K562 (cell line): ENCODE measurements around the gene OPTN. TPM values are rescaled to one million over a fixed set of nuclear protein-coding genes. Genes with fewer than 3 reads are reported as not detected.

ENCODE experiments used
- ATAC-seq: fragments of 200-7000 bp; cut with Tn5 transposase; 3 replicates; pipeline ENCODE4 v1.9.1; 2020; ENCODE audit warnings: moderate library complexity
- BruUV-seq: library from RNA; stranded (reverse); fragments of 400-500 nt; replicated peaks from 2 replicates; lab custom pipeline; 2021; lab: Mats Ljungman, UMichigan
- CTCF ChIA-PET: fragments of 300-600 bp; formaldehyde crosslinking; extraction: SDS; loops from one replicate; lab custom pipeline; 2021; ENCODE audit warnings: low intra/inter-chr PET ratio; lab: Yijun Ruan, JAX
- POLR2A ChIA-PET: fragments of 300-600, 350-650 bp; sonication (Branson Sonifier 250); formaldehyde crosslinking; extraction: SDS; loops from one replicate; lab custom pipeline; 2021; ENCODE audit warnings: antibody characterized with exemption, inconsistent platforms; lab: Yijun Ruan, JAX
- DNase-seq, 4 experiments: peaks; one replicate each; pipeline versions ENCODE4 v3.0.0 to v3.0.0-alpha.2; 2011 to 2018; ENCODE audit warnings: low spot score in 3 of 4, mixed read lengths in 3 of 4; ENCODE audit errors: extremely low read depth in 1 of 4
- FAIRE-seq: peaks from 2 replicates; lab custom pipeline; 2011; peaks lifted over from hg19 to GRCh38; lab: Jason Lieb, UNC
- H2AFZ ChIP-seq: 2 replicates; pipeline ENCODE4 v1.6.0; 2011; ENCODE audit warnings: low read depth, low read length, control low read depth, inconsistent platforms
- H3K27ac ChIP-seq: fragments of 200-600 bp; 3 replicates; pipeline ENCODE4 v1.8.0; 2011; ENCODE audit warnings: low read depth, mild to moderate bottlenecking, control low read depth, inconsistent platforms, low read length, moderate library complexity, mixed read lengths; ENCODE audit errors: extremely low read depth
- H3K27me3 ChIP-seq, 2 experiments: fragments of 300-600 bp in 1 of 2; 2 replicates in 1 of 2; 3 replicates in 1 of 2; pipeline versions ENCODE4 v1.6.0 to v1.8.0; 2011; ENCODE audit warnings: inconsistent platforms in 2 of 2, low read length in 2 of 2, mild to moderate bottlenecking in 1 of 2, mixed read lengths in 1 of 2, moderate library complexity in 1 of 2; ENCODE audit not compliant: control insufficient read depth in 2 of 2, insufficient read depth in 2 of 2
- H3K36me3 ChIP-seq: fragments of 300-600 bp; 3 replicates; pipeline ENCODE4 v1.8.0; 2011; ENCODE audit warnings: mild to moderate bottlenecking, low read length, inconsistent platforms; ENCODE audit not compliant: control insufficient read depth, insufficient read depth
- H3K4me1 ChIP-seq, 2 experiments: fragments of 200-600 bp in 1 of 2; replicated peaks in 1 of 2; 2 replicates in 1 of 2; 3 replicates in 1 of 2; pipeline versions ENCODE4 v1.5.1 to v1.8.0; 2011; ENCODE audit warnings: inconsistent platforms in 2 of 2, low read length in 2 of 2, mild to moderate bottlenecking in 1 of 2, mixed read lengths in 1 of 2, moderate library complexity in 1 of 2; ENCODE audit not compliant: control insufficient read depth in 2 of 2, insufficient read depth in 2 of 2
- H3K4me2 ChIP-seq: 2 replicates; pipeline ENCODE4 v1.6.1; 2011; ENCODE audit warnings: low read length, control low read depth, inconsistent platforms, mixed read lengths; ENCODE audit not compliant: insufficient read depth
- H3K4me3 ChIP-seq: fragments of 200-600 bp; sonication (generic), shearing (Covaris generic); 2 replicates; pipeline ENCODE4 v1.5.1; 2016; ENCODE audit warnings: control low read depth, inconsistent platforms
- H3K79me2 ChIP-seq: fragments of 200-600 bp; 3 replicates; pipeline ENCODE4 v1.8.0; 2011; ENCODE audit warnings: low read length, inconsistent platforms; ENCODE audit not compliant: control insufficient read depth, insufficient read depth
- H3K9ac ChIP-seq, 2 experiments: 2 replicates each; pipeline versions ENCODE4 v1.6.0 to v1.6.1; 2011; ENCODE audit warnings: low read depth in 2 of 2, low read length in 2 of 2, control low read depth in 1 of 2, inconsistent platforms in 1 of 2, mild to moderate bottlenecking in 1 of 2, mixed read lengths in 1 of 2; ENCODE audit not compliant: insufficient read depth in 1 of 2
- H3K9me1 ChIP-seq: one replicate; pipeline ENCODE4 v1.6.0; 2011; ENCODE audit warnings: inconsistent platforms, mild to moderate bottlenecking, low read length, moderate library complexity; ENCODE audit not compliant: control insufficient read depth, insufficient read depth
- H3K9me3 ChIP-seq: replicated peaks from 2 replicates; pipeline ENCODE4 v1.5.1; 2011; ENCODE audit warnings: low read depth, low read length, inconsistent platforms; ENCODE audit not compliant: control insufficient read depth, insufficient read depth
- H4K20me1 ChIP-seq: replicated peaks from 2 replicates; pipeline ENCODE4 v1.6.1; 2011; ENCODE audit warnings: low read length, inconsistent platforms, mixed read lengths; ENCODE audit not compliant: control insufficient read depth, insufficient read depth
- ATF3 ChIP-seq, 2 experiments: fragments of 450-650 bp in 1 of 2; sonication (generic) in 1 of 2; formaldehyde crosslinking in 1 of 2; IDR thresholded peaks in 1 of 2; conservative IDR thresholded peaks in 1 of 2; 2 replicates each; pipeline versions ENCODE4 v1.6.1 to v1.8.1; 2016 to 2023; ENCODE audit warnings: mild to moderate bottlenecking in 2 of 2, moderate library complexity in 2 of 2, inconsistent platforms in 1 of 2, missing genetic modification reagents in 1 of 2
- BMI1 ChIP-seq: fragments of 150-350 bp; IDR thresholded peaks from 2 replicates; pipeline ENCODE4 v1.6.1; 2014; ENCODE audit warnings: low read length
- GTF2B ChIP-seq: IDR thresholded peaks from 2 replicates; pipeline ENCODE4 v1.6.1; 2011; ENCODE audit not compliant: insufficient read length; ENCODE audit errors: extremely low read depth
- HCFC1 ChIP-seq: IDR thresholded peaks from 2 replicates; pipeline ENCODE4 v1.6.1; 2012; ENCODE audit warnings: low read depth, low read length, improper control_type of control experiment
- MAFK ChIP-seq: IDR thresholded peaks from 2 replicates; pipeline ENCODE4 v1.6.1; 2011; ENCODE audit warnings: low read length, improper control_type of control experiment
- OTX1 ChIP-seq: fragments of 450-650 bp; formaldehyde crosslinking; IDR thresholded peaks from 2 replicates; pipeline ENCODE4 v1.4.0; 2022; ENCODE audit warnings: mild to moderate bottlenecking
- ZBTB1 ChIP-seq: sonication (generic); formaldehyde crosslinking; IDR thresholded peaks from 2 replicates; pipeline ENCODE4 v1.8.1; 2023; ENCODE audit warnings: missing genetic modification reagents, low read depth, mild to moderate bottlenecking, borderline replicate concordance
- ZFP30 ChIP-seq: fragments of 250-450 bp; sonication (Bioruptor Pico); IDR thresholded peaks from 2 replicates; pipeline ENCODE4 v1.8.0; 2022; ENCODE audit warnings: moderate library complexity, mild to moderate bottlenecking, inconsistent platforms, borderline replicate concordance
- ZNF146 ChIP-seq: IDR thresholded peaks from one replicate; pipeline ENCODE4 v1.6.1; 2018; ENCODE audit warnings: missing compliant biosample characterization; ENCODE audit not compliant: unreplicated experiment
- ZNF232 ChIP-seq: sonication (generic); formaldehyde crosslinking; IDR thresholded peaks from 2 replicates; pipeline ENCODE4 v1.8.0; 2022; ENCODE audit warnings: mild to moderate bottlenecking, missing genetic modification reagents
- ZNF239 ChIP-seq: fragments of 250-450 bp; sonication (Bioruptor Pico); IDR thresholded peaks from 2 replicates; pipeline ENCODE4 v1.4.0; 2020; ENCODE audit warnings: mild to moderate bottlenecking
- ZNF445 ChIP-seq: fragments of 250-450 bp; sonication (Bioruptor Pico); IDR thresholded peaks from 2 replicates; pipeline ENCODE4 v1.4.0; 2020; ENCODE audit warnings: low read depth, mild to moderate bottlenecking, moderate library complexity
- ZNF449 ChIP-seq: fragments of 250-450 bp; sonication (Bioruptor Pico); IDR thresholded peaks from 2 replicates; pipeline ENCODE4 v1.8.0; 2022; ENCODE audit warnings: moderate library complexity, mild to moderate bottlenecking, inconsistent platforms
- ZSCAN29 ChIP-seq: fragments of 450-650 bp; IDR thresholded peaks from 2 replicates; pipeline ENCODE4 v1.6.1; 2017
- WGBS: fragments of 100-300 bp; shearing (Covaris generic); methylation state at CpG from one replicate; pipeline ENCODE4 v1.1.6; 2016; ENCODE audit warnings: low coverage, mixed read lengths; ENCODE audit not compliant: insufficient coverage; ENCODE audit errors: missing lambda C conversion rate; 5-methylcytosine and 5-hydroxymethylcytosine counted together
- in situ Hi-C: fragments of 300-500 bp; cut with MboI; formaldehyde crosslinking; loops from 4 replicates; pipeline ENCODE4 v1.15.0; 2018; ENCODE audit warnings: inconsistent platforms, mixed read lengths
- intact Hi-C: fragments of 100-400 bp; cut with micrococcal nuclease; formaldehyde crosslinking; loops from 2 replicates; pipeline ENCODE4 v1.14.2; 2022
- polyA plus RNA-seq, 8 experiments: library from polyadenylated mRNA; depleted of rRNA in 4 of 8; stranded (reverse) in 5 of 8; unstranded in 3 of 8; fragments of >200 nt; fragmentation: Nextera tagmentation in 2 of 8; fragmentation: Illumina TruSeq in 1 of 8; extraction: Ambion mirVana in 2 of 8; extraction: Trizol in 1 of 8; gene quantifications; 2 replicates each; pipeline versions ENCODE4 v1.2.1 to v1.2.3, GENCODE V29; 2011 to 2014; ENCODE audit warnings: inconsistent platforms in 1 of 8, missing spikeins in 1 of 8
- total RNA-seq, 7 experiments: library from RNA; depleted of rRNA in 6 of 7; stranded (reverse); fragments of >200 nt in 6 of 7; fragmentation: Illumina TruSeq in 2 of 7; extraction: Trizol in 2 of 7; gene quantifications; 2 replicates each; pipeline versions ENCODE4 v1.2.1 to v1.2.3, GENCODE V29; 2011 to 2021; ENCODE audit warnings: low replicate concordance in 1 of 7

The OPTN gene
- total and polyA plus RNA-seq, 9 of the 15 experiments (the other 6 are each of a cell fraction or from before 2014, with no cell fraction given) = 2.2 to 6.8 (median 5.0) TPM

GRCh38 chr10:13182424-13182823, 82.5 kb downstream of the OPTN start:
- Histone ChIP-seq H3K4me1 (no peaks in the 10 kb centered on the region), H3K9ac (no peak overlapping the region), H3K9me1 (no peaks in the 10 kb centered on the region), H3K9me3 (no peaks in the 10 kb centered on the region), H3K27me3 (no peaks in the 10 kb centered on the region), H3K27ac (no peak overlapping the region), H3K4me3 (no peak overlapping the region), H4K20me1 (no peaks in the 10 kb centered on the region), H3K79me2 (no peaks in the 10 kb centered on the region), H2AFZ (no peak overlapping the region), H3K4me2 (no peak overlapping the region), H3K36me3 (peaks cover 96% of the 10 kb centered on the region)
- intact Hi-C loops = no loop called here
- ChIA-PET CTCF (no interaction called here), POLR2A (interaction anchor here (1.0 kb wide), 1 partner anchor 14 kb away, joined by 3 read pairs; no protein-coding TSS in a partner anchor)
- in situ Hi-C loops = no loop called here
- WGBS = 92% methylated on average over 1 of the region's 1 CpG
- DNase-seq (no peak), FAIRE-seq (no peak), ATAC-seq (no peak)
- TF ChIP-seq BMI1 (no peak), ZBTB1 (CRISPR knock-in tag) (no peak), ZNF445 (no peak), ZNF449 (CRISPR knock-in tag) (no peak)
- BruUV-seq = no TSS peak

DNA sequence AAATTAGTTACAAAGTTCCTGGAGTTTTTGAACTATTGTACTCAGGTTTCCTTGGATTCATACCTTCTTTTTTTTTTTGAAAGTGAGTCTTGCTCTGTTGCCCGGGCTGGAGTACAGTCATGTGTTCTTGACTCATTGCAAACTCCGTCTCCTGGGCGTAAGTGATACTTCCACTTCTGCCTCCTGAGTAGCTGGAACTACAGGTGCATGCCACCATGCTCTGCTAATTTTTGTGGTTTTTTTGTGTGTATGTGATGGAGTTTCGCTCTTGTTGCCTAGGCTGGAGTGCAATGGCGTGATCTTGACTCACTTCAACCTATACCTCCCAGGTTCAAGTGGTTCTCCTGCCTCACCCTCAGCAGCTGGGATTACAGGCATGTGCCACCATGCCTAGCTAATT, 83.7 kb downstream of the OPTN start:
- H3K4me1 ChIP-seq = no peaks in the 10 kb centered on the region
- in situ Hi-C loops (no loop called here), intact Hi-C loops (no loop called here)
- DNase-seq (no peak), ATAC-seq (no peak), FAIRE-seq (no peak)
- H3K79me2 ChIP-seq = no peaks in the 10 kb centered on the region
- peaks cover 97% of the 10 kb centered on the region for H3K36me3 ChIP-seq
- WGBS = 89% methylated on average over 5 of the region's 5 CpGs
- no peak overlapping the region for H3K27ac ChIP-seq
- POLR2A ChIA-PET = interaction anchor here (1.0 to 1.6 kb wide), 2 partner anchors 12 to 16 kb away, joined by 4 read pairs; no protein-coding TSS in a partner anchor
- H3K4me3 ChIP-seq = no peak overlapping the region
- H3K9ac ChIP-seq = no peak overlapping the region
- no peak overlapping the region for H3K4me2 ChIP-seq
- no peaks in the 10 kb centered on the region for H3K9me3 ChIP-seq
- BruUV-seq = no TSS peak
- H2AFZ ChIP-seq = no peak overlapping the region
- H4K20me1 ChIP-seq = no peaks in the 10 kb centered on the region
- CTCF ChIA-PET = no interaction called here
- no peaks in the 10 kb centered on the region for H3K27me3 ChIP-seq
- H3K9me1 ChIP-seq = no peaks in the 10 kb centered on the region
- TF ChIP-seq ZFP30 (CRISPR knock-in tag) (no peak), MAFK (no peak), OTX1 (CRISPR knock-in tag) (no peak), ZNF146 (no peak), HCFC1 (no peak), ATF3 (IDR thresholded peaks at IDR 0.05) (no peak), ATF3 (CRISPR knock-in tag; conservative IDR thresholded peaks at IDR 0.05) (no peak), ZNF232 (CRISPR knock-in tag) (no peak), ZSCAN29 (no peak), ZNF239 (CRISPR knock-in tag) (no peak), GTF2B (no peak)
